AG20443 (cell line): ENCODE results near the gene TRABD2A.

Source experiments
- DNase-seq: peaks from one replicate; pipeline ENCODE4 v3.0.0; 2012; ENCODE audit warnings: low spot score, mixed read lengths

TRABD2A gene

GRCh38 chr2:84816426-84817026 is 64.4 kb downstream of the TRABD2A start:
- DNase-seq = no peak

- peak; percentile 73 for DNase-seq
Measured at GRCh38 chr2:84815146-84815545, 65.7 kb downstream of the TRABD2A start.

GRCh38 chr2:84811839-84812431 is 68.9 kb downstream of the TRABD2A start:
- DNase-seq = no peak

GRCh38 chr2:84808279-84808678 is 72.6 kb downstream of the TRABD2A start:
- no peak for DNase-seq

GRCh38 chr2:84807063-84807485 is 73.8 kb downstream of the TRABD2A start:
- peak; percentile 90 for DNase-seq

GRCh38 chr2:84805250-84805958 is 75.5 kb downstream of the TRABD2A start:
- DNase-seq = no peak

GRCh38 chr2:84801811-84802210 is 79.1 kb downstream of the TRABD2A start:
- no peak for DNase-seq

GRCh38 chr2:84800194-84800805 is 80.6 kb downstream of the TRABD2A start:
- DNase-seq = no peak

GRCh38 chr2:84799772-84800171 is 81.1 kb downstream of the TRABD2A start:
- DNase-seq = no peak

GRCh38 chr2:84797271-84797670 is 83.6 kb downstream of the TRABD2A start:
- DNase-seq = no peak

GRCh38 chr2:84796798-84797197 is 84.1 kb downstream of the TRABD2A start:
- DNase-seq = no peak

GRCh38 chr2:84793641-84794040 is 87.2 kb downstream of the TRABD2A start:
- no peak for DNase-seq

- DNase-seq = no peak
Measured at GRCh38 chr2:84792856-84793522, 87.9 kb downstream of the TRABD2A start.

GRCh38 chr2:84788498-84788897 is 92.4 kb downstream of the TRABD2A start:
- DNase-seq = no peak

GRCh38 chr2:84788027-84788426 is 92.9 kb downstream of the TRABD2A start:
- no peak for DNase-seq

- DNase-seq = no peak
Measured at GRCh38 chr2:84786601-84787000, 94.3 kb downstream of the TRABD2A start.

- no peak for DNase-seq
Measured at GRCh38 chr2:84785950-84786349, 94.9 kb downstream of the TRABD2A start.

GRCh38 chr2:84782717-84783442 is 98.0 kb downstream of the TRABD2A start:
- DNase-seq = no peak

GRCh38 chr2:84781942-84782716 is 98.8 kb downstream of the TRABD2A start:
- DNase-seq = no peak

GRCh38 chr2:84779781-84780180 is 101.1 kb downstream of the TRABD2A start:
- DNase-seq = no peak
